Heart right ventricle (tissue), 16 donors: ENCODE data around the gene C12orf76. TPM values are rescaled to one million over a fixed set of nuclear protein-coding genes. Genes with fewer than 3 reads are reported as not detected.
A peak's percentile ranks its signal among the peaks of the same experiment; 100 is the strongest.

ENCODE experiments used
- ATAC-seq, 8 donors: fragments of 200-7000 bp; cut with Tn5 transposase; one replicate each; pipeline ENCODE4 v1.9.1; 2020; ENCODE audit warnings: mild to moderate bottlenecking in 8 of 8, moderate library complexity in 8 of 8, moderate number of reproducible peaks in 1 of 8
- DNase-seq, 2 donors: peaks; one replicate each; pipeline ENCODE4 v3.0.0-alpha.2; 2020
- H3K27ac ChIP-seq, 10 donors: fragments of 200-600 bp; sonication (generic) in 2 of 10; one replicate each; pipeline versions ENCODE4 v1.5.0 to v1.8.0; 2020 to 2022; ENCODE audit warnings: mild to moderate bottlenecking in 3 of 10
- H3K27me3 ChIP-seq, 7 donors: fragments of 200-600 bp; one replicate each; pipeline ENCODE4 v1.8.0; 2021 to 2022; ENCODE audit warnings: mild to moderate bottlenecking in 2 of 7
- H3K36me3 ChIP-seq, 9 donors: fragments of 200-600 bp; sonication (generic) in 1 of 9; one replicate each; pipeline versions ENCODE4 v1.5.0 to v1.8.0; 2020 to 2022; ENCODE audit warnings: mild to moderate bottlenecking in 2 of 9
- H3K4me1 ChIP-seq, 9 donors: fragments of 200-600 bp; sonication (generic) in 1 of 9; one replicate each; pipeline versions ENCODE4 v1.5.0 to v1.8.0; 2020 to 2022; ENCODE audit warnings: mild to moderate bottlenecking in 4 of 9
- H3K4me3 ChIP-seq, 10 donors: fragments of 200-600 bp; sonication (generic) in 2 of 10; one replicate each; pipeline versions ENCODE4 v1.5.0 to v1.8.0; 2020 to 2022; ENCODE audit warnings: mild to moderate bottlenecking in 7 of 10, moderate library complexity in 2 of 10
- H3K9me3 ChIP-seq, 11 donors: fragments of 200-600 bp in 10 of 11; sonication (generic) in 2 of 11; one replicate each; pipeline versions ENCODE4 v1.5.0 to v1.8.0; 2013 to 2022; ENCODE audit warnings: mild to moderate bottlenecking in 2 of 11, control low read depth in 1 of 11, moderate library complexity in 1 of 11
- CTCF ChIP-seq, 9 donors: fragments of 200-600 bp; sonication (generic) in 2 of 9; IDR thresholded peaks; one replicate each; pipeline versions ENCODE4 v1.5.0 to v1.8.0; 2021 to 2022; ENCODE audit warnings: antibody characterized with exemption in 9 of 9, mild to moderate bottlenecking in 5 of 9, moderate library complexity in 1 of 9
- WGBS, 2 donors: extraction: QIAGEN DNeasy Blood & Tissue Kit; methylation state at CpG; one replicate each; pipeline ENCODE4 v1.1.7; 2013; ENCODE audit warnings: inconsistent platforms in 1 of 2; 5-methylcytosine and 5-hydroxymethylcytosine counted together
- intact Hi-C, 10 donors: fragments of 100-400 bp; cut with DNase I; formaldehyde crosslinking; loops; one replicate each; pipeline versions ENCODE4 v1.11.1 to v1.14.2; 2022
- polyA plus RNA-seq, 2 donors: library from polyadenylated mRNA; stranded (reverse); fragments of 200-250 nt; gene quantifications; one replicate each; pipeline ENCODE4 v1.2.3, GENCODE V29; 2013
- total RNA-seq, 10 donors: library from RNA; stranded (reverse); fragmentation: NEBNext Ultra II Directional in 3 of 10; extraction: Animal tissue kit (Norgen Biotek cat#: 25700) in 3 of 10; gene quantifications; one replicate each; pipeline versions ENCODE4 v1.2.1 to v1.2.4, GENCODE V29; 2021 to 2023
- donor health status: Arrhythmogenic right ventricular cardiomyopathy.
- donor health status: ischemic (EF 13 %, LVEDD 7.1; RV severe dilation, severe dysfunction).
- donor health status: healthy with polysubstance abuse.
- donor health status: DM: no; HTN: yes; CAD: no.
- donor health status: DM: no; HTN: no; CAD: no.
- donor health status: ischemic (EF 25% LVEDD 6.9; RV normal size, moderate dysfunction).
- donor health status: ischemic (EF 25% LVEDD 5.7; RV mildly dilated, moderate dysfunction).
- donor health status: healthy.
- donor health status: DM: yes; HTN: yes; CAD: no.
- donor health status: Ischemic cardiomyopathy.
- donor health status: ischemic (EF 35%, LVEDD 5.7; RV mildly dilated, moderate dysfunction).
- donor health status: nonischemic (EF 11% LVEDD 7.7; RV severe dilation, severe dysfunction).
- donor health status: DM: yes; HTN: yes; CAD: no.
- donor health status: PGD.
- donor health status: ischemic (EF 29% LVEDD 5.4; RV normal size, mild dysfunction).
- donor health status: nonischemic (EF 23%, LVEDD 6.1; RV moderate dilation, normal function).

C12orf76 gene
- total and polyA plus RNA-seq, 12 donors: 3.7 to 8.3 (median 5.7) TPM

DNA sequence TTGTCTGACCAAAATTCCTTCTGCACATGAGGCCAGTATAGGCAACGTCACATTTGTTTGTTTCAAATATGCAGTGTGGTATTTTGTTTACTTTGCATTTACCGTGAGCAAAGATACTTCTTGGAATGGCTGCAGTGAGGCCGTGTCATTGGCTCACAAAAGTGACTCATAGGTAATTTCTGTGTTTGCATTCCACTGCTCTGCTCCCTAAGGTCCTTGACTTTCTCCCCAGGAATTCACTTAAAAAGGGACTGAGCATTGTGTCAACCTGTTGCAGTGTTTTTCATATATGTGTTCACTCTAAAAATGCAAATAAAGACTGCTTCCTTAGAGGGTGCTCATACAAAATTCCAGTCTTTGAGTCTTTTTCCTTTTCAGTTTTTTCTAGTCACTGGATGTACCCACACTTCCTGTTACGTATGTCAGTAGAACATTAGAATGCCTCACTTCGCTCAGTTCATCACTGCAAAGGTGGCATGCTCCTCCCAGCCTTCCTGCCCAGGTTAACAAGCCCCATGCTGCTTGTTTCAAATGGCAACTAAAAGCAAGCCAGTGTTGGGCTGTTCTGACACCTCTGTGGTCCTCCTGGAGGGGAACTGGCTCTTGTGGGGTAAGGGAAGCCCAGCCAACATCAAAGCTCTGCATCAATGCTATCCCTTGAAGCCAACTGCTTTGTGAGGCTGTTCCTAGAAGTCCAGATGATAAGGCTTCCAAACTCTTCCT lies 9.1 kb downstream of the C12orf76 start:
- peaks cover 4 to 46% (median 30%) of the 10 kb centered on the region in 9 donors for H3K4me1 ChIP-seq
- intact Hi-C loops: no loop called here
- no peak overlapping the region for H3K4me3 ChIP-seq
- H3K9me3 ChIP-seq: no peaks in the 10 kb centered on the region
- no peak for TF ChIP-seq CTCF (IDR thresholded peaks at IDR 0.05)
- H3K36me3 ChIP-seq: peaks cover 0 to 76% (median 31%) of the 10 kb centered on the region in 9 donors
- WGBS, 2 donors: 73 to 78% methylated on average over 5 of the region's 5 CpGs
- DNase-seq (no peak), ATAC-seq (no peak)
- peak overlapping the region in 2 of 10 donors; percentile 9 to 72 for H3K27ac ChIP-seq
- H3K27me3 ChIP-seq: no peaks in the 10 kb centered on the region

DNA sequence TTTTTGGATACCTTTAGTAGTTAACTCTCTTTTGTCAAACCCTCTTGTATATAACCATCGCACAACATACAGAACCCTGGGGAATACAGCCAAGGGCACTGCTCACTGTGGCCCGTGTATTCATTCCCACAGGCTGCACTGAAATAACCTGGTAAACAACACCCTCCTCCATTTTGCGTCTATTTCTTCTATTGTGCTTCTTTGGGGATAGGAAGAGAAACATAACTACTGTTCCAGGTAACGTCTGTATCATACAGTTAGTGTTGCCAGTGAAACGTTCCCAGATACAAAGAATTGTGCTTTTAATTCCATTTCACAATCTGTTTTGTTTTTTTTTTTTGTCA lies 9.6 kb downstream of the C12orf76 start:
- DNase-seq (no peak), ATAC-seq (no peak)
- Histone ChIP-seq H3K4me3 (no peak overlapping the region), H3K9me3 (no peaks in the 10 kb centered on the region), H3K4me1 (peaks cover 4 to 46% (median 28%) of the 10 kb centered on the region in 9 donors), H3K27me3 (no peaks in the 10 kb centered on the region), H3K27ac (peak overlapping the region in 1 of 10 donors; percentile 72), H3K36me3 (peaks cover 0 to 76% (median 35%) of the 10 kb centered on the region in 9 donors)
- 72 to 77% methylated on average over 5 of the region's 5 CpGs for WGBS, 2 donors
- no peak for TF ChIP-seq CTCF (IDR thresholded peaks at IDR 0.05)
- intact Hi-C loops: no loop called here

DNA sequence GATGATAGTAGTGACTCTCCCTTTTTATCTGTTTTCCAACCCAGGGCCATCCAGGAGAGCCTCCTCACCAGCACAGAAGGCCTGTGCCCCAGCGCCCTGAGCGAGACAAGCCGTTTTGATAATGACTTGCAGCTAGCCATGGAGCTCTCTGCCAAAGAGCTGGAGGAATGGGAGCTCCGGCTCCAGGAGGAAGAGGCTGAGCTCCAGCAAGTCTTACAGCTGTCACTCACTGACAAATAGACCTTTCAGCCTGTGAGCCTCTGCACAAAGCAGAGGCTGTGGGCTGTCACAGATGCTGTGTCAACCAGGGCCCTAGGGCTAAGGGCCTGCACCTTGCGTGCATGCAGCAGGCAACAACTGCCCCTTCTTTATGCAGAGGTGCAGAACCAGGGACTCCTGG lies 11.0 kb downstream of the C12orf76 start:
- intact Hi-C loops: no loop called here
- TF ChIP-seq CTCF (IDR thresholded peaks at IDR 0.05): no peak
- peaks cover 0 to 36% (median 19%) of the 10 kb centered on the region in 9 donors for H3K4me1 ChIP-seq
- ATAC-seq: peak in 4 of 8 donors; percentile 11 to 48 (median 26)
- no peak overlapping the region for H3K4me3 ChIP-seq
- WGBS, 2 donors: 75 to 82% methylated on average over 5 of the region's 5 CpGs
- no peaks in the 10 kb centered on the region for H3K27me3 ChIP-seq
- DNase-seq: no peak
- H3K27ac ChIP-seq: peak overlapping the region in 5 of 10 donors; percentile 7 to 52 (median 31)
- H3K36me3 ChIP-seq: peaks cover 0 to 89% (median 42%) of the 10 kb centered on the region in 9 donors
- no peaks in the 10 kb centered on the region for H3K9me3 ChIP-seq

GRCh38 chr12:110035534-110036104 lies 12.7 kb downstream of the C12orf76 start:
- Histone ChIP-seq H3K27ac (no peak overlapping the region), H3K4me1 (peaks cover 0 to 25% (median 10%) of the 10 kb centered on the region in 9 donors), H3K36me3 (peaks cover 0 to 90% (median 43%) of the 10 kb centered on the region in 9 donors), H3K27me3 (no peaks in the 10 kb centered on the region), H3K9me3 (no peaks in the 10 kb centered on the region), H3K4me3 (no peak overlapping the region)
- no peak for TF ChIP-seq CTCF (IDR thresholded peaks at IDR 0.05)
- WGBS, 2 donors: 92 to 93% methylated on average over 7 of the region's 7 CpGs
- no peak for ATAC-seq
- no peak for DNase-seq
- intact Hi-C loops: no loop called here
